Uterus (tissue), 2 donors: Measurements from ENCODE around the gene SCARF1.

Source experiments
- CTCF ChIP-seq, 4 experiments: fragments of 200-600 bp in 2 of 4; fragments of 450-650 bp in 2 of 4; sonication (generic) in 2 of 4; IDR thresholded peaks; one replicate each; pipeline ENCODE4 v1.5.1; 2016 to 2019; ENCODE audit warnings: antibody characterized with exemption in 4 of 4, mild to moderate bottlenecking in 2 of 4, moderate library complexity in 1 of 4
- POLR2A ChIP-seq, 2 donors: fragments of 450-650 bp; IDR thresholded peaks; one replicate each; pipeline ENCODE4 v1.6.1; 2016; ENCODE audit warnings: antibody characterized with exemption in 2 of 2, mild to moderate bottlenecking in 1 of 2, moderate library complexity in 1 of 2

- TF ChIP-seq CTCF (IDR thresholded peaks at IDR 0.05): no peak
- TF ChIP-seq POLR2A (IDR thresholded peaks at IDR 0.05): peak in 1 of 2 donors; percentile 36
These were observed 17.3 kb downstream of the SCARF1 start, which contains the start of gene SLC43A2 for GRCh38 chr17:1627982-1628855.
